GM12874 (cell line): ENCODE measurements around the gene DUSP21.

Experiments used
- TF ChIP-seq, protein P1 (sequence below): IDR thresholded peaks from 2 replicates; pipeline ENCODE4 v1.5.1; 2011; ENCODE audit warnings: low read depth, mild to moderate bottlenecking, control low read depth, low read length, moderate library complexity; ENCODE audit not compliant: insufficient read depth

The DUSP21 gene

DNA sequence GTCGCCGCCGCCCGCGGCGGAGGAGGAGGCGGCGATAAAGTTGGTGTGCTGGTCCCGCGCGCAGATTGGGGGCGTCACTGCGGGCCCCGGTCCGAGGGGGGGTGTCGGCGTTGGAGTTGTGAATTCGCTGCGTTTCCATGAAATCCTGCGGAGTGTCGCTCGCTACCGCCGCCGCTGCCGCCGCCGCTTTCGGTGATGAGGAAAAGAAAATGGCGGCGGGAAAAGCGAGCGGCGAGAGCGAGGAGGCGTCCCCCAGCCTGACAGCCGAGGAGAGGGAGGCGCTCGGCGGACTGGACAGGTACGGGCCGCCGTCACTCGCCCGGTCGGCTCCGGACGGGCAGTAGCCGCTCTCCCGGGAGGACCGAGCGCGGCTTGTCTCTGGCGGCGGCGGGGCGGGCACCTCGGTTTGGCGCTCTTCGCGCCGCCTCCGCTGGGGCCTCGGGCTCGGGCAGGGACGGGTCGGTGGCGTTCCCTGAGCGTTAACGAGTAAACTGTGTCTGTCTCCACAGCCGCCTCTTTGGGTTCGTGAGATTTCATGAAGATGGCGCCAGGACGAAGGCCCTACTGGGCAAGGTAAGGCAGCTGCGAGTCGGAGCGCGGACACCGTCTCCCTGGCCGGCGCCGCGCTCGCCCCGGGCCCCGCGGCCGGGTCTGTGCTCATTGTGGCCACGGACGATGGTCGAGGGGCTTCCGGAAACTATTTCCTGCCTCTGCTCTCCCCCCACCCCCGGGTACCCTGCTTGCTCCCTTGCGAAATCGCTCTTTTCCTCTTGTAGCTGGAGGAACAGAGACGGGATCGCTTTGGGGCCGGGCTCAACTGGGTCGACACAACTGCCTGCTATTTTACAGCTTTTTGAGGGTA is 29.8 kb downstream of the DUSP21 start:
- TF ChIP-seq, protein P1, sequence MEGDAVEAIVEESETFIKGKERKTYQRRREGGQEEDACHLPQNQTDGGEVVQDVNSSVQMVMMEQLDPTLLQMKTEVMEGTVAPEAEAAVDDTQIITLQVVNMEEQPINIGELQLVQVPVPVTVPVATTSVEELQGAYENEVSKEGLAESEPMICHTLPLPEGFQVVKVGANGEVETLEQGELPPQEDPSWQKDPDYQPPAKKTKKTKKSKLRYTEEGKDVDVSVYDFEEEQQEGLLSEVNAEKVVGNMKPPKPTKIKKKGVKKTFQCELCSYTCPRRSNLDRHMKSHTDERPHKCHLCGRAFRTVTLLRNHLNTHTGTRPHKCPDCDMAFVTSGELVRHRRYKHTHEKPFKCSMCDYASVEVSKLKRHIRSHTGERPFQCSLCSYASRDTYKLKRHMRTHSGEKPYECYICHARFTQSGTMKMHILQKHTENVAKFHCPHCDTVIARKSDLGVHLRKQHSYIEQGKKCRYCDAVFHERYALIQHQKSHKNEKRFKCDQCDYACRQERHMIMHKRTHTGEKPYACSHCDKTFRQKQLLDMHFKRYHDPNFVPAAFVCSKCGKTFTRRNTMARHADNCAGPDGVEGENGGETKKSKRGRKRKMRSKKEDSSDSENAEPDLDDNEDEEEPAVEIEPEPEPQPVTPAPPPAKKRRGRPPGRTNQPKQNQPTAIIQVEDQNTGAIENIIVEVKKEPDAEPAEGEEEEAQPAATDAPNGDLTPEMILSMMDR: no peak

DNA sequence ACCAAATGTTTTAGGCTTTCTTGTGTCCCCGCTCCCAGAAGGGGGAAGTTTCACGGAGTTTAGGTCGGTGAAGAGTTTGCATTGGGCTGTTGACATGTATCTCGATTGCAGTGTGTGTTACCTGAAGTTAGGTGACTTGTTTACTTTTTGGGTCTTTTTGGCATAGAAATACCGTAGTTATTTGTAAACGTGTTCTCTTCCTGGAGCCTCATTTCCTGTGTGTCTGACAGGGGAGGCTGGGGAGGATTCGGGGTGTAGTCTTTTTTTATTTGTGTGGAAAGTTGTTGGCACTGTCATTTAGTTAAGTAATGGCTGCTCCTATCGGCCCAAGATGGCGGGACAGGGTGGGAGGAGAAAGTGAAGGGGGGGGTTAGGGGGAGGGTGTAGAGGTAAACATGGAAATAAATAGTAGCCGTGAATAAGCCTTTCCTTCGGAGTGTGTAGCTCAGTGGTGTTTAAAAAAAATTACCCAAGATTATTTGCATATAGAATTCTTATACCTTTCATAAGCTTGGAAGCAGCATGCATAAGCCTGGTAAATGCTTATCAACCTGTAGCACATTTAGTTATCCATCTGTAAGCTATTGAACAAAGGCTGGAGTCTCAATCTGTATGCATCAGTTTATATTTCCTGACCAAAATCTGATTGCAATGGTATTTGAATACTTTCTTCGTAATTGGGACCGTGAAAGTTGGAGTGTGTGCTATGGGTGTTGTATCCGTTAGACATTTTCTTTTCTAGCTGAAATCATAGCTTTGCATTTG is 30.8 kb downstream of the DUSP21 start:
- TF ChIP-seq, protein P1: no peak

DNA sequence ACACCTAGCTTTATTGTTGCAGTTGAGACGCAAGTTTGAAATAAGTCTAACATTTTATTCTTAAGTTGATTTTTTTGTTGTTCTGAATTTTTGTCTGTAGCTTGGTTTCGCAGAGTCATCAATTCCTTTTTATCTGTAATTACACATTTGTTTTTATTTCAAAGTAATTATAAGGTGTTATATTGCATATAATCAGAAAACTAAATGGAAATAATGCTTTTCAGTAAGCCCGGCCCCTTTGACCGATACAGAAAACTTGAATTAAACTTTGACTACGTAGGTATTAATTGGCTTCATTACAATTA is 31.3 kb downstream of the DUSP21 start:
- TF ChIP-seq, protein P1: no peak

DNA sequence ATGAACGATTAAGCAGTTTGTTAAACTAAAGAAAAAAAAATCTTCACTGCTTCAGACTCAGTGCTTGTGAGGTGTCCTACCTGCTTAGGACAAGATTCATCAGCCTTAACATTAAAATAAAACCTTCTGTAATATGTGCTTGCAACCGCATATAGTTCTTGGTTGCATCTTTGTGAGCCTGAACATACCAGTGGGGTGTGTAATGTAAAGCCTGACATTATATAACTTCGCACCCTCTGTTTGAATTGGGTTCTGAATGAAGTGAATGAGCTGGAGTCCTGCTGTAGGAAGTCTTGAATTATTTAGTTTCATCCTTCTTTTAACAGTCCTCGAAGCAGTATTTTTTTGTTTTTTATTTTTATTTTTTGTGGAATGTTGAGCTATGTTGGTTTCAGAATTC is 32.3 kb downstream of the DUSP21 start:
- TF ChIP-seq, protein P1: no peak

DNA sequence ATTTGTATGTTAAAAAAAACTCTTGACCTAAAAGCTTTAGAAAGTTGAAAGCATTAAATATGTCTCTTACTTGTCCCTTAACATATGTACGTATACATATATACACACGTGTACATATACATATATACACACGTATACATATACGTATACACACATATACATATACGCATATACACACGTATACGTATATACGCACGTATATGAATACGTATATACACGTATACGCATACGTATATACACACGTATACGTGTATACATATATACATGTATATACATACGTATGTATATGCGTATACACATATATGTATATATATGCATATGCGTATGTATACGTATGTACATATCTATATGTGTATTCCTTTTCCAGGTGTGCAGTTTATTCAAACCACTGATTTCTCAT is 32.9 kb downstream of the DUSP21 start:
- TF ChIP-seq, protein P1: no peak

DNA sequence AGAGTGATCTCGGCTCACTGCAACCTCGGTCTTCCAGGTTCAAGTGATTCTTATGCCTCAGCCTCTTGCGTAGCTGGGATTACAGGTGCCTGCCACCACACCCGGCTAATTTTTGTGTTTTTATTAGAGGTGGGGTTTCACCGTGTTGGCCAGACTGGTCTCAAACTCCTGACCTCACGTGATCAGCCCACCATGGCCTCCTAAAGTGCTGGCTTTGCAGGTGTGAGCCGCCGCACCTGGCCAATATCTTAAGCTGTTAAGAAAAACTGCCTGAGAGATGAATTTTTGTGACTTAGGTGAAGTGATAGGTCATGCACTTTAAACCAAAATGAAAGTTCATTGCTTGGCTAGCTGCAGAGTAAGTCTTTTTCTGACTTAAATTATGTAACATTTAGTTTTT is 35.0 kb downstream of the DUSP21 start:
- TF ChIP-seq, protein P1: no peak

DNA sequence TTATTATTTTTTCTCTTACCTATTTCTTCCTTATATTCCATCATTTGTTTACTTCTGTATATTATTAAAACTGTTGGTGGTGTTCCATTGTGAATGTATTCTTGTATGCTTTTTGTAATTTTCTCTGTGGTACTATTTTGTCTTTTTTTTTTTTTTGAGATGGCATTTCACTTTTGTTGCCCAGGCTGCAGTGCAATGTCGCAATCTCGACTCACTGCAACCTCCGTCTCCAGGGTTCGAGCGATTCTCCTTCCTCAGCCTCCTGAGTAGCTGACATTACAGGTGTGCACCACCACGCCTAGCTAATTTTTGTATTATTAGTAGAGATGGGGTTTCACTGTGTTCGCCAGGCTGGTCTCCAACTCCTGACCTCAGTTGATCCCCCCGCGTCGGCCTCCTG is 37.7 kb downstream of the DUSP21 start:
- TF ChIP-seq, protein P1: no peak
